HG03558 (cell line): ENCODE results near the gene MRE11.
A peak's percentile ranks its signal among the peaks of the same experiment; 100 is the strongest.

Source experiments
- ATAC-seq: cut with Tn5 transposase; IDR thresholded peaks from one replicate; pipeline ENCODE4 v1.9.1; 2021; ENCODE audit warnings: moderate number of reproducible peaks; ENCODE audit not compliant: unreplicated experiment; ENCODE audit errors: extremely low read depth

The MRE11 gene

GRCh38 chr11:94493281-94494125, at the start of gene MRE11, which contains the start of gene ANKRD49:
Gene MRE11 (minus strand): TSS chr11:94493844. CDS start chr11:94492801, 1,043 bp downstream.
Gene ANKRD49 (plus strand): TSS chr11:94493984. CDS start chr11:94496694, 2,710 bp downstream.
- ATAC-seq: peak; percentile 100

GRCh38 chr11:94539420-94539819, 45.8 kb upstream of the MRE11 start:
- ATAC-seq: no peak

GRCh38 chr11:94537031-94537600, 43.5 kb upstream of the MRE11 start:
- ATAC-seq: no peak

- no peak for ATAC-seq
Measured at GRCh38 chr11:94536386-94536785, 42.7 kb upstream of the MRE11 start.

GRCh38 chr11:94533696-94534630, 40.3 kb upstream of the MRE11 start:
- ATAC-seq: no peak

- ATAC-seq: no peak
Measured at GRCh38 chr11:94533206-94533605, 39.6 kb upstream of the MRE11 start.

GRCh38 chr11:94532211-94532610, 38.6 kb upstream of the MRE11 start:
- ATAC-seq: no peak

GRCh38 chr11:94528551-94528950, 34.9 kb upstream of the MRE11 start:
- ATAC-seq: no peak

- ATAC-seq: no peak
Measured at GRCh38 chr11:94526645-94527438, 33.2 kb upstream of the MRE11 start.

- no peak for ATAC-seq
Measured at GRCh38 chr11:94525546-94526324, 32.1 kb upstream of the MRE11 start.

- ATAC-seq: no peak
Measured at GRCh38 chr11:94524341-94524740, 30.7 kb upstream of the MRE11 start.

- ATAC-seq: no peak
Measured at GRCh38 chr11:94521684-94522083, 28.0 kb upstream of the MRE11 start.

GRCh38 chr11:94519478-94520084, 25.9 kb upstream of the MRE11 start:
- no peak for ATAC-seq

- no peak for ATAC-seq
Measured at GRCh38 chr11:94518300-94518699, 24.7 kb upstream of the MRE11 start.

- ATAC-seq: no peak
Measured at GRCh38 chr11:94516725-94517124, 23.1 kb upstream of the MRE11 start.

GRCh38 chr11:94515398-94515797, 21.8 kb upstream of the MRE11 start:
- ATAC-seq: no peak

GRCh38 chr11:94513091-94513490, 19.4 kb upstream of the MRE11 start:
- ATAC-seq: no peak

- peak; percentile 90 for ATAC-seq
Measured at GRCh38 chr11:94511932-94512781, 18.5 kb upstream of the MRE11 start, which contains the start of gene C11orf97. Gene C11orf97 (plus strand): TSS chr11:94512461. CDS start chr11:94512529, 68 bp downstream.
